ENCODE results near the gene HSPA2. TPM values are rescaled to one million over a fixed set of nuclear protein-coding genes. Genes with fewer than 3 reads are reported as not detected.

Gene HSPA2
- total RNA-seq, result 100 to 1,000 TPM; 138 to 388 (median 225) TPM

DNA sequence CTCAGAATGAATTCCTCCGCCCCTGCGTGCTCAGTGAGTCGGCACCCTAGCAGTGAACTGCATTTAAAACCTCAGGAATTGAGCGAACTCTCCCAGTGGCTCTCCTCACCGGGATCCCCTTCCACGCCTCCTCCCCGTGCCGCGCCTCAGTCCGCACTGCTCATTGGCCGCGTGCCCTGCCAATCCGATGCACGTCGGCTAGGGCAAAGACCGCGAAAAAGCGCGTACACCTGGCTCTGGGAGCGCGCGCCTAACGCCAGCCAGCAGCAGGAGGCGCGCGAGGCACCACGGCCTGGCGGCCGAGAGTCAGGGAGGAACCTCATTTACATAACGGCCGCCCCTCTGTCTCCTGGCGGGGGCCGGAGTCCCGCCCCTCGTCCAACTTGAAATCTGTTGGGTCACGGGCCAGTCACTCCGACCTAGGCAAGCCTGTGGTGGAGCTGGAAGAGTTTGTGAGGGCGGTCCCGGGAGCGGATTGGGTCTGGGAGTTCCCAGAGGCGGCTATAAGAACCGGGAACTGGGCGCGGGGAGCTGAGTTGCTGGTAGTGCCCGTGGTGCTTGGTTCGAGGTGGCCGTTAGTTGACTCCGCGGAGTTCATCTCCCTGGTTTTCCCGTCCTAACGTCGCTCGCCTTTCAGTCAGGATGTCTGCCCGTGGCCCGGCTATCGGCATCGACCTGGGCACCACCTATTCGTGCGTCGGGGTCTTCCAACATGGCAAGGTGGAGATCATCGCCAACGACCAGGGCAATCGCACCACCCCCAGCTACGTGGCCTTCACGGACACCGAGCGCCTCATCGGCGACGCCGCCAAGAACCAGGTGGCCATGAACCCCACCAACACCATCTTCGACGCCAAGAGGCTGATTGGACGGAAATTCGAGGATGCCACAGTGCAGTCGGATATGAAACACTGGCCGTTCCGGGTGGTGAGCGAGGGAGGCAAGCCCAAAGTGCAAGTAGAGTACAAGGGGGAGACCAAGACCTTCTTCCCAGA lies at the start of gene HSPA2:
Gene HSPA2, plus strand, starts transcription at position 534 of the 995 bp plus-strand sequence. Its CDS starts 109 bp downstream, at position 643.
- 0 to 2% methylated on average over 8 to 13 of the region's 79 CpGs for WGBS, 2 donors (ENCODE audit: low coverage in 1 of 2)
- Histone ChIP-seq H3K27me3 (peaks cover 5% of the 10 kb centered on the region), H3K9me3 (peaks cover 0 to 5% (median 0%) of the 10 kb centered on the region in 3 donors), H3K4me1 (peaks cover 0 to 25% (median 0%) of the 10 kb centered on the region in 3 donors), H3K36me3 (no peaks in the 10 kb centered on the region), H3K27ac (peak within 1 kb of the TSS; percentile 57 to 94 (median 91)), H3K4me3 (peak within 1 kb of the TSS; percentile 69)
- ATAC-seq, result peak; percentile 98
- TF ChIP-seq POLR2AphosphoS5 (IDR thresholded peaks at IDR 0.05), result peak; percentile 99
- TF ChIP-seq, protein P1, sequence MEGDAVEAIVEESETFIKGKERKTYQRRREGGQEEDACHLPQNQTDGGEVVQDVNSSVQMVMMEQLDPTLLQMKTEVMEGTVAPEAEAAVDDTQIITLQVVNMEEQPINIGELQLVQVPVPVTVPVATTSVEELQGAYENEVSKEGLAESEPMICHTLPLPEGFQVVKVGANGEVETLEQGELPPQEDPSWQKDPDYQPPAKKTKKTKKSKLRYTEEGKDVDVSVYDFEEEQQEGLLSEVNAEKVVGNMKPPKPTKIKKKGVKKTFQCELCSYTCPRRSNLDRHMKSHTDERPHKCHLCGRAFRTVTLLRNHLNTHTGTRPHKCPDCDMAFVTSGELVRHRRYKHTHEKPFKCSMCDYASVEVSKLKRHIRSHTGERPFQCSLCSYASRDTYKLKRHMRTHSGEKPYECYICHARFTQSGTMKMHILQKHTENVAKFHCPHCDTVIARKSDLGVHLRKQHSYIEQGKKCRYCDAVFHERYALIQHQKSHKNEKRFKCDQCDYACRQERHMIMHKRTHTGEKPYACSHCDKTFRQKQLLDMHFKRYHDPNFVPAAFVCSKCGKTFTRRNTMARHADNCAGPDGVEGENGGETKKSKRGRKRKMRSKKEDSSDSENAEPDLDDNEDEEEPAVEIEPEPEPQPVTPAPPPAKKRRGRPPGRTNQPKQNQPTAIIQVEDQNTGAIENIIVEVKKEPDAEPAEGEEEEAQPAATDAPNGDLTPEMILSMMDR (IDR thresholded peaks at IDR 0.05), result peak; percentile 45 to 92 (median 90)
- no peak for TF ChIP-seq EP300 (IDR thresholded peaks at IDR 0.05)
- peak; percentile 96 to 98 for TF ChIP-seq POLR2A (IDR thresholded peaks at IDR 0.05)

DNA sequence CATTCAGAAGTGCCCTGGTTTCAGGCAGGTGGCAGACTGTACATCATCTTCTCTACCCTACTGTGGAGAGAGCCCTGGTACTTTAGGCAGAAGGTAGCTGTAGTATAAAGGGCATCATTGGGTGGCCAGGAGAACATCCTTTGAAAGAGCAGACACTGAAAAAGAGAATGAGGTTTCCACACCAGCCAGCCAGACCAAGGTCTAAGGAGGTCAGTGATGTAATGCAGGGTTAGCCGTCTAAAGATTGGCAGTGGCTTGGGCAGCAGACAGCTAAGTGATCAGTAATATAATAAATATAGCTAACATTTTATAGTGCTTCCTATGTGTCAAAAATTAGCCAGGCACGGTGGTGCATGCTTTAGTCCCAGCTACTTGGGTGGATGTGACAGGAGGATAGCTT lies 48.9 kb upstream of the HSPA2 start:
- H3K4me3 ChIP-seq, result no peak overlapping the region
- H3K27me3 ChIP-seq, result no peaks in the 10 kb centered on the region
- TF ChIP-seq POLR2A (IDR thresholded peaks at IDR 0.05), result no peak
- no peak for TF ChIP-seq EP300 (IDR thresholded peaks at IDR 0.05)
- TF ChIP-seq POLR2AphosphoS5 (IDR thresholded peaks at IDR 0.05), result no peak
- TF ChIP-seq, protein P1 (IDR thresholded peaks at IDR 0.05), result no peak
- H3K4me1 ChIP-seq, result no peaks in the 10 kb centered on the region
- H3K36me3 ChIP-seq, result peaks cover 5 to 72% of the 10 kb centered on the region in 2 donors
- no peak for ATAC-seq
- WGBS, 2 donors (ENCODE audit: low coverage in 1 of 2), result 75 to 85% methylated on average over 2 of the region's 2 CpGs
- H3K9me3 ChIP-seq, result no peaks in the 10 kb centered on the region
- H3K27ac ChIP-seq, result no peak overlapping the region

DNA sequence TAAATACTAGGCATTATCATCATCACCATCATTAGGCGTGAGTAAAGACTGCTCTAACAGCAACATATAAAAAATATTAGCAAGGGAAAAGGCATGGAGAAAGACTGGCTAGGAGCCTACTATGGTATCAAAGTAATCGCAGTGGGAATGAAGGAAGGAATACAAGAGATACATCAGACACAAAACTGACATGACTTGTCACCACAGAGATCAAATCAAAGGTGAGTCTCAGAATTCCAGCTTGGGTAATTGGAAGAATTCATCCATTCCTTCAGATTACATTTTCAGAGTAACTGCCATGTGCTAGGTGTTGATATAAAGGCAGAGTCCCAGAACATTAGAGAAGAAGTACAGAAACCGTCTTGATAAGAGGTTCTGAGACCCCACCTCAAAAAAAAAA lies 47.1 kb upstream of the HSPA2 start:
- 88 to 93% methylated on average over 3 of the region's 3 CpGs for WGBS, 2 donors (ENCODE audit: low coverage in 1 of 2)
- H3K27ac ChIP-seq, result no peak overlapping the region
- no peaks in the 10 kb centered on the region for H3K4me1 ChIP-seq
- H3K4me3 ChIP-seq, result no peak overlapping the region
- H3K9me3 ChIP-seq, result no peaks in the 10 kb centered on the region
- no peaks in the 10 kb centered on the region for H3K27me3 ChIP-seq
- TF ChIP-seq EP300 (IDR thresholded peaks at IDR 0.05) (no peak), POLR2AphosphoS5 (IDR thresholded peaks at IDR 0.05) (no peak), POLR2A (IDR thresholded peaks at IDR 0.05) (no peak)
- TF ChIP-seq, protein P1 (IDR thresholded peaks at IDR 0.05), result no peak
- peaks cover 0 to 59% of the 10 kb centered on the region in 2 donors for H3K36me3 ChIP-seq
- no peak for ATAC-seq

- Histone ChIP-seq H3K9me3 (no peaks in the 10 kb centered on the region), H3K4me3 (no peak overlapping the region), H3K36me3 (peaks cover 0 to 41% of the 10 kb centered on the region in 2 donors), H3K27me3 (no peaks in the 10 kb centered on the region), H3K27ac (no peak overlapping the region), H3K4me1 (peaks cover 0 to 11% (median 0%) of the 10 kb centered on the region in 3 donors)
- no peak for ATAC-seq
- TF ChIP-seq POLR2A (IDR thresholded peaks at IDR 0.05), result no peak
- no peak for TF ChIP-seq POLR2AphosphoS5 (IDR thresholded peaks at IDR 0.05)
Measured at GRCh38 chr14:64495252-64495651, 45.3 kb upstream of the HSPA2 start.

DNA sequence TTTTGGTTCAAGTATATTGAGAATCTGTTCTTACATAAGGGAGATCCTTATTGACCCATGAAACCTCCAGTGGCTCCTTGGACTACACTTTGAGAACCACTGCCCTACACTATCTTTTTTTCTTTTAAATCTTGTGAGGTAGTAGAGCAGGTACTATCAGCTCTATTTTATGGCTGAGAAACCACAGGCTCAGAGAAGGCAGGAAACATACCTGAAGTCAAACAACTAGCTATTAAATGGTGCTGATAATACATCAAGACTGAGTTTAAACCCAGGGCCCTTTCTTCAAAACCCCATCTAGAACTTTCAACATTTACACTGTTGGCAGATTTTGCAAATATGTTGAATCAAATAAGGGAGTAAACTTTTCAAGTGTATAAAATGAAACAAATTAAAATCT lies 43.8 kb upstream of the HSPA2 start:
- Histone ChIP-seq H3K4me3 (no peak overlapping the region), H3K27ac (no peak overlapping the region), H3K27me3 (no peaks in the 10 kb centered on the region), H3K4me1 (peaks cover 0 to 26% (median 6%) of the 10 kb centered on the region in 3 donors), H3K36me3 (peaks cover 0 to 27% of the 10 kb centered on the region in 2 donors), H3K9me3 (no peaks in the 10 kb centered on the region)
- TF ChIP-seq EP300 (IDR thresholded peaks at IDR 0.05) (no peak), POLR2A (IDR thresholded peaks at IDR 0.05) (no peak), POLR2AphosphoS5 (IDR thresholded peaks at IDR 0.05) (no peak)
- TF ChIP-seq, protein P1 (IDR thresholded peaks at IDR 0.05), result no peak
- no peak for ATAC-seq

Measured in gastroesophageal sphincter (tissue), 4 donors.